Measurements from ENCODE around the gene HNRNPH3. TPM values are rescaled to one million over a fixed set of nuclear protein-coding genes. Genes with fewer than 3 reads are reported as not detected.

The HNRNPH3 gene
- total RNA-seq, 4 donors from 2014 or later = 37.7 to 75.1 (median 52.1) TPM

DNA sequence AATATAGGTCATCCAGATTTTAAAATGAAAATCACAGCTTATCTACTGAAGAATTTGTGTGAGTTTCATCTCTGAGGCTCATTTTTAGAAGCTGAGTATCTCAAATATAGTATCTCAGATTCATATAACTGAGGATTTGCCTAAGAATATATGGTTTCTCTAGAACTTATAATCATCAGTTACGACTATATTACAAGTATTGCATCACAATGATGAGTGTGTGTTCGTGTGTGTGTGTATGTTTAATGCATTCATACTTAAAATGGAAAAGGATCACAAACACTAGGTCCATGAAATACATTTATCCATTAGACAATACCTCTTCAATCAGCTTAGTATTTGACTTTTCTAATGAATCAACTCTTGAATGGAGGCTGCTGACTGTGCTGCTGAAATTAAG, 53.9 kb downstream of the HNRNPH3 start:
- no peaks in the 10 kb centered on the region for H3K4me1 ChIP-seq
- H3K4me3 ChIP-seq = no peak overlapping the region
- peaks cover 0 to 82% (median 0%) of the 10 kb centered on the region in 3 donors for H3K36me3 ChIP-seq
- H3K9me3 ChIP-seq = no peaks in the 10 kb centered on the region
- TF ChIP-seq, protein P1, sequence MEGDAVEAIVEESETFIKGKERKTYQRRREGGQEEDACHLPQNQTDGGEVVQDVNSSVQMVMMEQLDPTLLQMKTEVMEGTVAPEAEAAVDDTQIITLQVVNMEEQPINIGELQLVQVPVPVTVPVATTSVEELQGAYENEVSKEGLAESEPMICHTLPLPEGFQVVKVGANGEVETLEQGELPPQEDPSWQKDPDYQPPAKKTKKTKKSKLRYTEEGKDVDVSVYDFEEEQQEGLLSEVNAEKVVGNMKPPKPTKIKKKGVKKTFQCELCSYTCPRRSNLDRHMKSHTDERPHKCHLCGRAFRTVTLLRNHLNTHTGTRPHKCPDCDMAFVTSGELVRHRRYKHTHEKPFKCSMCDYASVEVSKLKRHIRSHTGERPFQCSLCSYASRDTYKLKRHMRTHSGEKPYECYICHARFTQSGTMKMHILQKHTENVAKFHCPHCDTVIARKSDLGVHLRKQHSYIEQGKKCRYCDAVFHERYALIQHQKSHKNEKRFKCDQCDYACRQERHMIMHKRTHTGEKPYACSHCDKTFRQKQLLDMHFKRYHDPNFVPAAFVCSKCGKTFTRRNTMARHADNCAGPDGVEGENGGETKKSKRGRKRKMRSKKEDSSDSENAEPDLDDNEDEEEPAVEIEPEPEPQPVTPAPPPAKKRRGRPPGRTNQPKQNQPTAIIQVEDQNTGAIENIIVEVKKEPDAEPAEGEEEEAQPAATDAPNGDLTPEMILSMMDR (IDR thresholded peaks at IDR 0.05) = no peak
- no peak for TF ChIP-seq POLR2A (IDR thresholded peaks at IDR 0.05)
- DNase-seq = no peak
- no peak overlapping the region for H3K27ac ChIP-seq
- H3K27me3 ChIP-seq = no peaks in the 10 kb centered on the region

Other genes with a start within 250 kb of the HNRNPH3 start
- under 1 TPM in 1 of 4 donors, not detected in 3; 0.13 TPM for gene MYPN, start 222.6 kb upstream of the HNRNPH3 start, total RNA-seq
- gene ATOH7, start 100.0 kb upstream of the HNRNPH3 start, total RNA-seq = 1 to 10 TPM in 2 of 4 donors, under 1 TPM in 1, not detected in 1; 0.54 to 5.3 (median 2.6) TPM
- 100 to 1,000 TPM in 3 of 4 donors, 10 to 100 TPM in 1; 30.5 to 241 (median 182) TPM for gene PBLD, start 864 bp downstream of the HNRNPH3 start, total RNA-seq
- 10 to 100 TPM; 18.0 to 53.6 (median 29.0) TPM for gene RUFY2, start 75.2 kb downstream of the HNRNPH3 start, total RNA-seq
- 10 to 100 TPM in 2 of 4 donors, 1 to 10 TPM in 2; 5.0 to 15.4 (median 10.0) TPM for gene DNA2, start 139.9 kb downstream of the HNRNPH3 start, total RNA-seq
- gene SLC25A16, start 195.5 kb downstream of the HNRNPH3 start, total RNA-seq = 100 to 1,000 TPM in 1 of 4 donors, 10 to 100 TPM in 3; 32.2 to 180 (median 40.0) TPM
- gene TET1, start 228.3 kb downstream of the HNRNPH3 start, total RNA-seq = 1 to 10 TPM; 1.1 to 3.3 (median 1.4) TPM

Measured in Peyer's patch (tissue), 4 donors.